Erythroblast (primary cell): Measurements from ENCODE around the gene PTTG1IP.

Source experiments
- DNase-seq, 2 experiments: peaks; one replicate each; lab custom pipeline; 2025; lab: John Stamatoyannopoulos, UW
- GATA1 ChIP-seq: IDR thresholded peaks from 2 replicates; pipeline ENCODE4 v1.6.1; 2011; ENCODE audit warnings: low read depth, mild to moderate bottlenecking, control low read depth, low read length, moderate library complexity
- POLR2A ChIP-seq: IDR thresholded peaks from 2 replicates; pipeline ENCODE4 v1.6.1; 2011; ENCODE audit warnings: mild to moderate bottlenecking, low read length

PTTG1IP gene

DNA sequence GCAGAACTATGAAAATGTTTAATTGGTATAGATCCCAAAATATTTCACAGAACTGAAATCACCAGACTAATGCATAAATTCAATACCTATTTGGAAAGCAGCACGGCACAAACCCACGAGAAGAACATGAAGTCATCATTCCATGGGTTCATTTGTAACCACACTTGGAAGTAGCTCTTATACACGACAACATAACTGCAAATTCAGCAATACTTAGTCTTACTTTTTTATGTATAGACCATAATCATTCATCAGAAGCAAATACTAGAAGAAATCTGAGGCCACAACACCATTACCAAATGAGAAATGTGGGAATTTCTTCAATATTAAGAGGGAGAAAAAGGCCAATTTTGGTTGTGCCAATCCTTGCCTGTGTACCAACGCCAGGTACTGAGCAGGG is 67.6 kb downstream of the PTTG1IP start:
- no peak for DNase-seq
- TF ChIP-seq GATA1 (no peak), POLR2A (no peak)

DNA sequence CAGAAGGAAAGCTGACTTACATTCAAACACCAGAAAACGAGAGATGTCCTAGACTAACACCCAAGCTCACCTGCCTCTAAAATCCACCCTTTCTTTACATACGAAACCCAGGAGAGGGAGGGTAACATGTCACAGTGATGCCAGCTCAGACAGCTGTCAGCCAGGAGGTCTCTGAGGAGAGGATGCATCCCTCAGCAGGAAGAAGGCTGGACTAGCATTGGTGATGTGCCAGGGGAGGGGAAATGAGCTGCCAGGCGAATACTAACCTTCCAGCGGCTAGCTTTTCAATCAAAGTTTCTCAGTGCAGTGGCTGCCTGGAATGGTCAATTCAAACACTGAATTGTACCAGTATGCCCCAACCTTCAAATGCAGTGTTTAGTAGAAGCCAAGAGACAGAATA is 68.3 kb downstream of the PTTG1IP start:
- DNase-seq, result no peak
- TF ChIP-seq GATA1, result no peak

DNA sequence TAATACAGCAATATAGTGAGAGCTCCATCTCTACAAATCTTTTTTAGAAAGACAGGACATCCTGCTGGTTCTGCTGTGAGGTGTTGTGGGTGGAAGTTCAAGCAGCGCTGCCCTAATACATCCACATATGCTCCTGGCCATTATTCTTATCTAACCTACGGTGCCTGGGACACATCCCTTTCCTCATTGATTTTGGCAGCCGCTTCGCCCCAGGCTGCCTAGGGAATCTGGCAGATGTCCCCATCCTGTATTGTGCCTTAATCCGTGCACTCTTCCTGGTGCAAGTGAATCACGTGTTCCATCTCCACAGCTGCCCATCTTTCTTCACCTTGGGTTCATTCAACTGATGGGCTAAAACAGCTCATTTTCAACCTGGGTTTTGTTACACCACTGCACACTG is 68.7 kb downstream of the PTTG1IP start:
- no peak for DNase-seq
- TF ChIP-seq POLR2A, result no peak
- no peak for TF ChIP-seq GATA1

DNA sequence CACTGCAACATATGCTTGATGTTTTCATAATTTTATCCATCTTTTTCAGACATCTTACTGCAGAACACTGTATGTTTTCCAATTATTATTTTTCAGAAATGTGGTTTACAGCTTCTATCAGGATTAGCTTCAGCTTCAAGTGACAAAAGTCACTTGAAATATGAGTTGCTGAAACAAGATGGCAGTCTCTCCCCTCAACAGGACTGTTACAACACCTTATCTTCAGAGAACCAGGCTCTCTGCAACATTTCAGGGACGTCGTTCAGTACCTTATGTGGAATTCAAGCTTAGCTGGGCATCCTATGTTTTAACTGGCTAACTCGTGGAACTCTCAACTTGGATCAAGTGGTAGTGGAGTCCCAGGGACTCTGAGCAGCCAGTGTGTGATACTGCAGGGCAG is 69.8 kb downstream of the PTTG1IP start:
- TF ChIP-seq GATA1 (no peak), POLR2A (no peak)
- DNase-seq, result peak; percentile 33 to 43

DNA sequence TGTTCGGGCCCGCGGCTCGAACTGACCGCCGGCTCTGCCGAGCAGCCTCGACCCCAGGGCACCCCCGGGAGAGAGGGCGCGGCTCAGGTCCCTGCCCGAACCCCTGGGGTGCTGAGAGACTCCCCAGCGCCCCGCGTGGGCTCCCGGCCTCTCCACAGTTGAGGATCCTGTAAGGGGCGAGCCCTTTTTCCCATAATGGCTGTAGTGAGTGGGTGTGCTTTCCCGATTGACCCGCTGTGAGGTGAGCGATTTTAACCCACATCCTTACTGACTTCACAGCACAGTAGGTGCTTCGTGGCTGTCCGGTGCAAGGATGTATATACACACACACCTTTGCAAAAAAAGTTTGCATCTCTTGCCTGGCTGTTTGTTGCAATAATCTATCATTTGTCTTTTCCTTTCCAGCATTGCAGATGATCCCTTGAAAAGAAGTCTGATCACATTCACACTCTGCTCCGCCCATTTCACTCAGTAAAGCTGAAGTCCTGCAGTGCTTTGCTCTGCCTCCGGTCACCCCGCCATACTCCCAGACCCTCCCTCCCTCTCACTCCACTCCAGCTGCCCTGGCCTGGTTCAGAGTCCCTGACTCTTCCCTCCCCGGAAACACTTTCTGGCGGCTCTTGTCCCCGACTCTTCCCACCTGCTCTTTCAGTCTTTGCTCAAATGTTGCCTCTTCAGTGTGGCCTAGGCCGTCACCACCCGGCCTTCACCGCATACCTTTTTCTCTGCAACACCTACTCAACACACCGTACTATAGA is 70.9 kb downstream of the PTTG1IP start:
- DNase-seq, result peak in 1 of 2 experiments; percentile 59

GRCh38 chr21:44801468-44802395 is 71.8 kb downstream of the PTTG1IP start, which contains the start of gene UBE2G2:
Gene UBE2G2 (minus strand): TSS chr21:44801820. CDS start chr21:44801748, 72 bp downstream.
- DNase-seq, result peak; percentile 87 to 92
- TF ChIP-seq GATA1 (no peak), POLR2A (peak; percentile 83)

More for the DNA sequence above, 70.9 kb downstream of the PTTG1IP start:
- TF ChIP-seq GATA1 (no peak), POLR2A (no peak)

DNA sequence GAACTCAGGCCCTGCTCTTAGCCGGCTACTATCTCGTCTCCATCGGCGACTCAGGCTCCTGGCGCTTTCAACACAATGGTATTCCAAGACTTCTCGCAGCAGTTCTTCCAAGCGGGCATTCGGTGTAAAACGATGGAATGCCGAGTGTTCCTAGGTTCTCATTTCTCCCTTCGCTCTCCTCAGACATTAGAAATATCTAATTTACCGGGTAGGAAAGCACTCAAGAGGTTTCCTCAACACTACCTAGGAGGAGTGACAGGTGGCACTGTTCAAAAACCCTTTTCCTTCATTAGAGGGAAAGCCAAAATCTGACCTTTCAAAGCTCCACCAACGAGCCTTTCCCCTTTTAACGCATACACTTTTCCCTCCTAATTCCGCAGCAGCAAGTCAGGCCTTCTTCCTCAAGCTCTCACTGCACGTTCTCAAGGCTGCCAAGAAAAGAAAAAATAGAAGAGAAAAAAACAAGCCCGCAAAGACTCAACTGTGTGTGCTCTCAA is 72.5 kb downstream of the PTTG1IP start:
- no peak for TF ChIP-seq POLR2A
- TF ChIP-seq GATA1, result no peak
- DNase-seq, result peak; percentile 60 to 71

DNA sequence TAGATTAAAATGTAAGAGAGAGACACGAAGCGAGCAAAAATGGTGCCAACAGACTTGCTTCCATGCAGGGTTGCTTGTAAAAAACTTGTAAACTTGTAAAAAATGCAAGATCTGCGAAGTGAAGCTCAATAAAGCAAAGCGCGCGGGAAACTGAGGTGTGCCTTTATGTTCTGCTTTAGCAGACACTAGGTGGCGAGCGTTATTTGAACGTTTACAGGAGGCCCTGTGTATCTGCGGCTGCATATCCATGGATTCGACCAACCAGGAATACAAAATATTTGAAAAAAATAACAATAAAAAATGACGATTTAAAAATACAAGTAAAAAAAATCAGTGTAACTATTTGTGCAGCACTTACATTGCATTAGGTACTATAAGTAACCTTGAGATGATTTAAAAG is 73.4 kb downstream of the PTTG1IP start:
- peak; percentile 28 to 44 for DNase-seq
- TF ChIP-seq GATA1 (no peak), POLR2A (no peak)

DNA sequence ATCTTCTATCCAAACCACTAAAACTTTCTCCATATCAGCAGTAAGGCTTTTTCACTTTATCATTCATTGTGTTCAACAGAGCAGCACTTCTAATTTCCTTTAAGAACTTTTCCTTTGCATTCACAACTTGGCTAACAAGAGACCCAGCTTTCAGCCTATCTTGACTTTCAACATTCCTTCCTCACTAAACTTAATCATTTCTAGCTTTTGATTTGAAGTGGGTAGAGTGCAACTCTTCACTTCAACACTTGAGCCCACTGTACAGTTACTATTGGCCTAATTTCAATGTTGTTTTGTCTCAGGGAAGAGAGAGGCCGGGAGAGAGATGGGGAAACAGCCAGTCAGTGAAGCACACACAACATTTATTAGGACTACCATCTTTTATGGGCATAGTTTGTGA is 73.8 kb downstream of the PTTG1IP start:
- TF ChIP-seq GATA1 (no peak), POLR2A (no peak)

More for the DNA sequence above, 73.8 kb downstream of the PTTG1IP start:
- no peak for DNase-seq
